Ecto neural progenitor cell (in vitro differentiated cells): Measurements from ENCODE around the gene CCR6.
A peak's percentile ranks its signal among the peaks of the same experiment; 100 is the strongest.
"Not testable (repeated sequence)": the region's sequence is repeated elsewhere in the genome, so short reads cannot be mapped to it uniquely, and the experiment has no call there.

Experiments
- DNase-seq: peaks from one replicate; pipeline ENCODE4 v3.0.0-alpha.2; 2018; ENCODE audit warnings: low spot score

CCR6 gene

DNA sequence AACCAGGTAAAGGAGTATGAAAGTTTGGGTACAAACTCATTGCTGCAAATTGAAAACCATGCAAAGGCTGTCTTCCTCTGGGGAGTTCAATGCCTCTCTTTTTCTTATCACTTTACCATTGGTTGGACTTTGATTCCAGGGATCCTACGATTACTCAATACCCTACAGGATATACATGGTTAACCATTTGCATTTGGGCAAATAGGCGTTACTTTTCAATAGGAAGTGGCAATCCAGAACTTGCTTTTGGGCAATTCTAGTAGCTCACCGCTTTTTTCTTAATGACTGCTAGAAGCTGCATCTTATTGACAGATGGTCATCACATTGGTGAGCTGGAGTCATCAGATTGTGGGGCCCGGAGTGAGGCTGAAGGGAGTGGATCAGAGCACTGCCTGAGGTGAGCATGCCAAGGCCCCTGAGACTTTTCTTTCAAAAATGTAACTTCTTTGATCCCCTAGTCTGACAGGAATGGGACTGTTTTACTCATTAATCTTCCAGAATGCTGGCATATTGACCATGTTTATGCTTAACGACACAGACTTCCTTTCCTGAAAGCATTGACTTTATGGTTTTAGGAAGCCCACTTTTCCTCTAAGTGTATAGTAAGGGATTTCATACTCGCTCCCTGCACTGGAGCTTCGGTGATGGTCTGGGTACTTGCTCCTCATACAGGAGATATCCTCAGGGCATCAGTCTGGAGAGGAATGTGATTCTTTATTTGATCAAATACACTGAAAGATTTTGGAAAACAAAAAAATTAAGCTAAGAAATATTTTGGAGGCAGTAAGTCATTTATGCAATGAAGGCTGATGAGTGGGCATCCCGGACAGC lies at the start of gene CCR6:
Gene CCR6 (plus strand): TSS at position 270 of the 831 bp plus-strand sequence. CDS start 13,039 bp downstream, outside the sequence.
- DNase-seq: no peak

- no peak for DNase-seq
Observed at GRCh38 chr6:167073679-167074274, 49.1 kb upstream of the CCR6 start.

DNA sequence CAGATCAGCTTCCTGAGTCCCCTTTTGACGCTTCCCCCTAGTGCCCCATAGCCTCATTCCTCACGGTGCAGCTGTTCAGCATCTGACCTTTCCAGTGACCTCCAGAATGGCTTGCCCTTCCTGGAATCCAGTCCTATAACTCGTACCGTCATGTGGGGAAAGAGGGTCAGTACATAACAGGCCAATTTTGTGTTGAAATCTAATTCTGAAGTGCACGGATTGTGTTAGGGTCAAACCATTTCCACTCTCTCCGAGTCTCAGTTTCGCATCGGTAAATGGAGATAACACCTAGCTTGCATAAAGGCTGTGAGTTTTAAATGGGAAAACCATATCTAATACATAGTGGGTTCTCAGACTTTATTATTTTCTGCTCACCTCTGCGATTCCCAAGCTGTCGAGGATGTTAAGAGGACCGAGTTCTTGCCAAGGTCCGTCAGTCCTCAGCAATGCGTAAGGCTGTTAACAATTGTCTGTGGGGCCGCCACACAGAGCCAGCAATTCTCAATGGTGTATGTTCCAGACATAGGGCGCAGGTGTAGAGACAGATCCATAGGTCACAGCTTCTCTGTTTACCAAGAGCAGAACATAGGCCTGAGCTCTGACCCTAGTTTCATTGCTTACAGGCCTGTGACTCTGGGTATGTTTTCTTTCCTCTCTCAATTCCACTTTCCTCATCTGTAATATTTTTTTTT lies 45.5 kb upstream of the CCR6 start:
- no peak for DNase-seq

- DNase-seq: no peak
Observed at GRCh38 chr6:167078745-167079144, 44.2 kb upstream of the CCR6 start.

DNA sequence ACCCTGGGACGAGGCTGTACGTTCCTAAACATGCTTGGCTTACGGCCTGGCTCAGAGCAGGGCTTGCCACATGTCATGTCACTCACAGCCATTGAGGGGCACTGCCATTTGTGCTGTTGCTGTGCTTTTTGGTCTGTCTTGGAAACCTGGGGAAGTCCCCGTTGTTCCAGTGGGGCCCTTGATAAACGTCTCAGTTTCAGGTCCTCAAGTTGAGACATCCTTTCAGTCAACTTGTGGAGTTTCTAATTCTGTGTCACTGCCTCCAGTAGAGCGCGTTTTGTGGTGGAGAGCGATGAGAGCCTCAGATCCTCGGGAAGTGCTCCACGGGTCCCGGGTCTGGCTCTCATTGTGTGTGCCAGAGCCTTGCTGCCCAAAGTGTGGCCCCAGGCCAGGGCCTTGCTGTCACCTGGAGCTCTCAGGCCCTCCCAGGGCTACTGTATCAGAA lies 43.0 kb upstream of the CCR6 start:
- no peak for DNase-seq

- DNase-seq: no peak
Observed at GRCh38 chr6:167087857-167088354, 35.0 kb upstream of the CCR6 start.

DNA sequence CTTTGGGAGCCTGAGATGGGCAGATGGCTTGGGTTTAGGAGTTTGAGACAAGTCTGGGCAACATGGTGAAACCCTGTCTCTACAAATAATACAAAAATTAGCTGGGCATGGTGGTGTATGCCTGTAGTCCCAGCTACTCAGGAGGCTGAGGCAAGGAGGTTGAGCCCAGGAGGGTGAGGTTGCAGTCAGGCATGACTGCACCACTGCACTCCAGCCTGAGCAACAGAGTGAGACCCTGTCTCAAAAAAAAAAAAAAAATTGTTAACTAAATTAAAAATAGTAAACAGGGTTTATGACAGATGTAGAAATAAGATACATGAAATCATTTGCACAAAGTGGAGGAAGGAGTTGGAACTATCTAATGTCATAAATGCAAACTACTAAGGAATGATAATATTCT lies 34.2 kb upstream of the CCR6 start:
- DNase-seq: not testable (repeated sequence)

DNA sequence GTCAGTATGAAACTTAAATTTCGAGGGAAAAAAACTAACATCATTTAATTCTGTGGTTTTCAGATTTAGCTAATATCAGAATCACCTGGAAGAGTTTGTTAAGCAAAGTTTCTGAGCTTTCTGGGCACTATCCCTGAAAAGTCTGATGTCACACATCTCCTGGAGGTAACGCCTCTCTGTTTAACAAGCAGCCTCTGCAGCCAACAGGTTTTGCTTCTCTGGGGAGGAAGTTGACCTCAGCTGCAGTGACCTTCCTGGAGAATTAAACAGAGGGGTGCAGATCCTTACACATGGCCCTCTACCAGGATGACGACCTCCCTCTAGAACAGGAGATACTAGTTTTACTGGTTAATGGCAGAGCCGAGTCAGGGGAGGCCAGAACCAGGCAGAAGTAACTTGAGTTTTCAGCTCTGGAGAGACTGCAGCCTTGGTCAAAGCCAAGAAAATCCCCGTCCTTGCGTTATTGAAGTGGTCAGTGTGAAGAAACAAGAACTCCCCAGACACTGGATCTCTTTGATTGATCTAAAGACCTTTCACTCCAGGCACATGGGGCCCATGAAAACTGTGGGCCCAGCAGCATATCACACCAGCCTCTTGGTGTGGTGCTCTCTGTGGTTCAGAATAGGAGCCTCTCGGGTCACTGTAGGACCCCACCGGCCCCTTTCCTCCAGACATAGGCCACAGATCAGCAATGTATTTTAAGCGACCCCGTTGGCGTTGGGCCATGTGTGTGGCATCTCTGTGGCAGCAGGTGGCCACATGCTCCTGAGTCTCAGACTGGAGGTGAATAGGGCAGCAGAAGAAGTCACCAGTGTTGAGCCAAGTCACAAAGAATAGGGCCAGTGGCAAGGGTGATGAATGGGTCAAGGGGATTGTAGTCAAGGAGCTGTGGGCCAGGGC lies 33.4 kb upstream of the CCR6 start:
- DNase-seq: no peak

GRCh38 chr6:167090171-167090570 lies 32.7 kb upstream of the CCR6 start:
- DNase-seq: no peak

DNA sequence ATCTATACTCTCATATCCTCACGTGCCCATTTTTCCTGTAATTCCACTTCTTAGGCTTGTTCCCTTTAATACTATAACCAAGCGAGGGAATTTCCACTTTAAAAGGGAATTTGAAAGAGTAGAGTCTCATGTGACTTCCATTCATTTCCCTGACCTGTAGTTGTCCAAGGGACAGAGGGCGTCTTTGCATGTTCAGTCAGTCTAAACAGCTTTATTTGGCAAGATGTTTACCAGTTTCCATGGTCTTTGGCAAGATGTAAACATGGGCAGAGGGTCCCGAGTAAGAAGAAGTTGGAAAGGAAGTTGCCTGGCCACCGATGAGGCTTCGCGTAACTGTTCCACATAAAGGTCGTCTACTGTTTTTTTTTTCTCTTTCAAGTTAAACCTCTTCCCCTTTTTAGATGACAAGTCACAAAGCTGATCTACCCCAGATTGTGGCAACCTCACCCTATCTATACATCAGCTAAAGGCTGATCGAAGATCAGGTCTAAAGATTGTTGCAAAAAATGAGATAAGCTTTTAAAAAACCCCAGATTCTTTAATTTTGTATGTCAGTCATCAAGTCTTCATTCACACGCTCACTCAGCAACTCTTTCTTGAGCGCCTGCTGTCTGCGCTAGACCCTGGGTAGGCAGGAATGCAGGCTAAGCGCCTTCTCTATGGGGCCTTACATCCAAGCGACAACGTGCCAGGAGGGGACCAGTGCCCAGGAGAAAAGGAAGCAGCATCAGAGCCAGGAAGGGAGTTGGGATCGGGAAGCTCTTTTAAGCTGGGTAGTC lies 31.7 kb upstream of the CCR6 start:
- no peak for DNase-seq

DNA sequence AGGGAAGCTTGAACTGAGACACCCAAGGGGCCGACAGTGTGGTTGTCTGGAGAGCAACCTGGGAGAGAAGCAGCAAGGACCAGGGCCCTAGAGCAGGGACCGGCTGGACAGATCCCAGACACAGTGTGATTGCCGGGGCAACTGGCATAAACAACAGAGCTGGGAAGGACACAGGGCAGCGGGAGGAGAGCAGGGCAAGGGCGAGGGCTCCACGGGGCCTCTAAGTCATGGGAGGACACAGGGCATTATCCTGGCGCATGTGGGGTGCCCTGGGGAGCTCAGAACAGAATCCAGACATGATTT lies 31.1 kb upstream of the CCR6 start:
- DNase-seq: peak; percentile 36

- DNase-seq: peak; percentile 33
Observed at GRCh38 chr6:167092672-167093339, 30.1 kb upstream of the CCR6 start.

GRCh38 chr6:167093406-167093921 lies 29.4 kb upstream of the CCR6 start:
- no peak for DNase-seq

DNA sequence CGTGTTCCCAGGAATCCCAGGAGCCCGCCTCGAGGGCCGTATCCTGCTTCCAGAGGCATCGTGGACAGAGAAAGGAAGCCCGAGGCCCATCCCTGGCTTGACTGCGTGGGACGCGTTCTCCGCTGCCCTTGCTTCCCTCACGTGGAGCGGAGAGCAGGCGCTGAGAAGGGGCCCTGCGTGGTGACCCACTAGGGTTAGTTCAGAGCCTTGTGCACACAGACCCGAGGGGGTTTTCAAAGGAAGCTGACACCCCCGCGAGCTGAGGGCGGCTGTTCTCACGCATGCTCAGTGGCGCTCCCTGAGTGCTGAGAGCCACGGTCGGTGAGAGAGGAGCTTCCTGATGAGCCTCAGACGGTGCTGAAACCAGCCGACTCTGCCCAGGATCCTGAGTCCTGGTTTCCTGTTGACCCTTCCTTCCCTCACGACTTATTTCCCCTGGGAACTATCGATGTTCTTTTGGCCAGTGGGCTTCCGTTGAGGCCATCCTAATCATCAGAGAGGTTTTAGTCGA lies 28.9 kb upstream of the CCR6 start:
- peak; percentile 39 for DNase-seq

- peak; percentile 49 for DNase-seq
Observed at GRCh38 chr6:167094436-167094819, 28.5 kb upstream of the CCR6 start.

DNA sequence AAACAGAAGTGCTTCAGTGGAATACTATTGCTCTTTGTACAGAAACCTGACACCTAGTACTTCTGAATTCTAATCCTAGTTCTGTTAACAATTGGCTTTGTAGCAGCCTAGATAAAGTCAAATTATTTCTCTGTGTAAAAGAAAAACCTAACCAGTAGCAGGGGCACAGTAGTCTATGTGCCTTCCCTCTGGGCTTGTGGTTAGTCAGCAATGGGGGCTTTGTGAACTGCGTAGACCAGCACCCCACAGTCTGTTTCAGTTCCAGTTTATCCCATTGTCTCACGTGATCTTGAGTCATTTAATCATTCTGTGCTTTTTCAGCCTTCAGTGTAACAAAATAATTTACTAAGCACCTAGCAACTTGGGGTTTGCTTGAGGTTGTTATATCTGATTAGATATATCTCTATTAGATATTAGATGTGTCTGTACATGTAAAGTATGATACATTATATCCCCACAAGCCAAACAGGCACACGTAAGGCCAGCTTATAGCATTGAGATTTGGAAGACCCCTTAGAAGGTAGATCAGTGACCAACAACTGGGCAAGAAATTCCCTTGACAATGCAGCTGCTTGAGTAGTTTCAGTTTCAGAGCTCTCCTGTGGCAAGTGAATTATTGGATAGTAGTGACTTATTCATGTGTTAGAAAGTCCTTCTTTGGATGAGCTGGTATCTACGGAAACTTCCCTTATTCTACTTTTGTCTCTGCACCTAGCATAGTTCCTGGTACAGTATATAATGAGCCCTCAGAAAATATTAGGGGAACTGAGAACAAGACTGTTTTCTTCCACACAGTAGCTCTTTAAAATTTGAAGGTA lies 27.9 kb upstream of the CCR6 start:
- DNase-seq: peak; percentile 14

DNA sequence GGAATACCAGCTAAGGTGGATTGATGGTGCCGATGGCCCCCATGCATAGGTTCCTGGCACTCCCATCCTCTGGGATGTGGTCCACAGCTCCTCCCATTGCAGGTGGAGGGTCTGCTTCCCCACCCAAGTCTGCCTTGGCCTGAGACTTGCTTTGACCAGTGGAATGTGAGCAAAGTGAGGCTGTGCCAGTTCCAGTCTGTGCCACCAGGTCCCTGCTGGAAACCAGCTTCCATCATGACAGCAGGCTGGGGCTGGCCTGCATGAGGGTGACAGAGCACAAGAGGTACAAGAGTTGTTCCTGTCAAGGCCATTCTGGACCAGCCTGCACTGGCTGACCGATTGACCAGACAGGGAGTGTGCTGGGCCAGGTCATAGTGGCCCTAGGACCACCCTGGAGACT lies 27.0 kb upstream of the CCR6 start:
- peak; percentile 36 for DNase-seq

GRCh38 chr6:167096991-167097390 lies 25.9 kb upstream of the CCR6 start:
- no peak for DNase-seq

- peak; percentile 36 for DNase-seq
Observed at GRCh38 chr6:167097770-167098169, 25.1 kb upstream of the CCR6 start.
